Hepatocyte (in vitro differentiated cells): ENCODE measurements around the gene TP53TG5. TPM values are rescaled to one million over a fixed set of nuclear protein-coding genes. Genes with fewer than 3 reads are reported as not detected.

Experiments
- microRNA-seq: library from miRNA; unstranded; fragments of <30 nt; microRNA quantifications from one replicate; pipeline ENCODE4, GENCODE V29; 2017
- polyA plus RNA-seq: library from polyadenylated mRNA; unstranded; fragments of >200 nt; fragmentation: Nextera tagmentation; extraction: Ambion mirVana; gene quantifications from 2 replicates; pipeline ENCODE4 v1.2.1, GENCODE V29; 2016
- small RNA-seq: library from RNA; depleted of rRNA; stranded (forward); fragments of <200 nt; gene quantifications from one replicate; pipeline ENCODE3, GENCODE V24; 2014
- total RNA-seq: library from RNA; depleted of rRNA; stranded (reverse); fragments of >200 nt; gene quantifications from 2 replicates; pipeline ENCODE4 v1.2.3, GENCODE V29; 2014

Gene TP53TG5
- total and polyA plus RNA-seq, 2 experiments from 2014 or later, result not detected

Small RNA genes lying within 50 kb of the gene (microRNA-seq; reads per million reads assigned to microRNA genes)
- gene MIR6812, result 1.8 reads per million

Small RNA genes lying within 50 kb of the gene (small RNA-seq; reads per million reads assigned to genes)
- gene MIR6812, result not detected

Other genes starting within 250 kb of the TP53TG5 start
- gene PI3, start 203.4 kb downstream of the TP53TG5 start, total RNA-seq, result 4.8 and 5.7 TPM in 2 replicates
- gene PI3, start 203.4 kb downstream of the TP53TG5 start, polyA plus RNA-seq, result 19.8 and 28.9 TPM in 2 replicates
- not detected in 2 replicates for gene SEMG1, start 171.3 kb downstream of the TP53TG5 start, total RNA-seq
- gene SEMG1, start 171.3 kb downstream of the TP53TG5 start, polyA plus RNA-seq, result not detected in 2 replicates
- not detected in 2 replicates for gene SEMG2, start 157.0 kb downstream of the TP53TG5 start, total RNA-seq
- gene SEMG2, start 157.0 kb downstream of the TP53TG5 start, polyA plus RNA-seq, result not detected in 2 replicates
- 1,143 and 1,330 TPM in 2 replicates for gene SLPI, start 123.8 kb downstream of the TP53TG5 start, total RNA-seq
- gene SLPI, start 123.8 kb downstream of the TP53TG5 start, polyA plus RNA-seq, result 9,786 and 10,154 TPM in 2 replicates
- not detected in 2 replicates for gene RBPJL, start 71.5 kb downstream of the TP53TG5 start, total RNA-seq
- gene RBPJL, start 71.5 kb downstream of the TP53TG5 start, polyA plus RNA-seq, result not detected in 2 replicates
- 0.57 TPM in 1 of 2 replicates, not detected in the other for gene MATN4, start 70.0 kb downstream of the TP53TG5 start, total RNA-seq
- 0.50 TPM in 1 of 2 replicates, not detected in the other for gene MATN4, start 70.0 kb downstream of the TP53TG5 start, polyA plus RNA-seq
- gene SDC4, start 29.9 kb downstream of the TP53TG5 start, total RNA-seq, result 191 and 194 TPM in 2 replicates
- 159 and 178 TPM in 2 replicates for gene SDC4, start 29.9 kb downstream of the TP53TG5 start, polyA plus RNA-seq
- 42.0 and 50.7 TPM in 2 replicates for gene SYS1, start 15.2 kb downstream of the TP53TG5 start, total RNA-seq
- gene SYS1, start 15.2 kb downstream of the TP53TG5 start, polyA plus RNA-seq, result 28.9 and 35.8 TPM in 2 replicates
- gene DBNDD2, start 30.0 kb upstream of the TP53TG5 start, total RNA-seq, result 12.3 and 12.8 TPM in 2 replicates
- 11.1 and 17.9 TPM in 2 replicates for gene DBNDD2, start 30.0 kb upstream of the TP53TG5 start, polyA plus RNA-seq
- gene PIGT, start 37.8 kb upstream of the TP53TG5 start, total RNA-seq, result 67.1 TPM in 2 replicates
- gene PIGT, start 37.8 kb upstream of the TP53TG5 start, polyA plus RNA-seq, result 163 and 168 TPM in 2 replicates
- 12.6 and 16.7 TPM in 2 replicates for gene WFDC2, start 91.4 kb upstream of the TP53TG5 start, total RNA-seq
- 92.1 and 99.1 TPM in 2 replicates for gene WFDC2, start 91.4 kb upstream of the TP53TG5 start, polyA plus RNA-seq
- gene SPINT3, start 137.3 kb upstream of the TP53TG5 start, total RNA-seq, result not detected in 2 replicates
- not detected in 2 replicates for gene SPINT3, start 137.3 kb upstream of the TP53TG5 start, polyA plus RNA-seq
- not detected in 2 replicates for gene WFDC6, start 161.2 kb upstream of the TP53TG5 start, total RNA-seq
- gene WFDC6, start 161.2 kb upstream of the TP53TG5 start, polyA plus RNA-seq, result not detected in 2 replicates
- gene EPPIN, start 169.1 kb upstream of the TP53TG5 start, total RNA-seq, result not detected in 2 replicates
- gene EPPIN, start 169.1 kb upstream of the TP53TG5 start, polyA plus RNA-seq, result not detected in 2 replicates
- not detected in 2 replicates for gene WFDC8, start 201.0 kb upstream of the TP53TG5 start, total RNA-seq
- gene WFDC8, start 201.0 kb upstream of the TP53TG5 start, polyA plus RNA-seq, result not detected in 2 replicates